H9 (cell line): ENCODE data around the gene PAMR1. TPM values are rescaled to one million over a fixed set of nuclear protein-coding genes. Genes with fewer than 3 reads are reported as not detected.

Experiments
- DNase-seq: peaks from one replicate; pipeline ENCODE4 v3.0.0-alpha.2; 2017
- H2AFZ ChIP-seq: one replicate; pipeline ENCODE4 v1.6.1; 2013; ENCODE audit warnings: mild to moderate bottlenecking, low read length, control low read depth, moderate library complexity
- H2AK5ac ChIP-seq: 2 replicates; pipeline ENCODE4 v1.6.1; 2013; ENCODE audit warnings: low read length, control low read depth, mixed read lengths; ENCODE audit not compliant: insufficient read length
- H2BK120ac ChIP-seq: one replicate; pipeline ENCODE4 v1.6.1; 2013; ENCODE audit warnings: low read depth, mild to moderate bottlenecking, low read length, control low read depth, inconsistent platforms; ENCODE audit not compliant: poor library complexity, severe bottlenecking
- H2BK12ac ChIP-seq: 2 replicates; pipeline ENCODE4 v1.6.1; 2013; ENCODE audit warnings: low read length, control low read depth, mixed read lengths, low read depth; ENCODE audit not compliant: insufficient read length
- H2BK15ac ChIP-seq: 2 replicates; pipeline ENCODE4 v1.6.1; 2013; ENCODE audit warnings: low read depth, low read length, control low read depth
- H2BK20ac ChIP-seq: one replicate; pipeline ENCODE4 v1.6.1; 2013; ENCODE audit warnings: low read depth, mild to moderate bottlenecking, low read length, control low read depth, inconsistent platforms; ENCODE audit not compliant: poor library complexity, severe bottlenecking
- H2BK5ac ChIP-seq: 2 replicates; pipeline ENCODE4 v1.6.1; 2013; ENCODE audit warnings: low read length, control low read depth, mixed read lengths; ENCODE audit not compliant: insufficient read length
- H3K14ac ChIP-seq: 2 replicates; pipeline ENCODE4 v1.6.1; 2013; ENCODE audit warnings: low read length, control low read depth; ENCODE audit not compliant: insufficient read depth
- H3K18ac ChIP-seq: 2 replicates; pipeline ENCODE4 v1.6.1; 2013; ENCODE audit warnings: low read depth, mild to moderate bottlenecking, mixed read lengths, low read length, control low read depth; ENCODE audit not compliant: insufficient read length
- H3K23ac ChIP-seq: 2 replicates; pipeline ENCODE4 v1.6.1; 2013; ENCODE audit warnings: low read length, control low read depth, mixed read lengths, low read depth; ENCODE audit not compliant: insufficient read length
- H3K23me2 ChIP-seq: 2 replicates; pipeline ENCODE4 v1.6.1; 2013; ENCODE audit warnings: low read depth, mild to moderate bottlenecking, mixed read lengths, low read length, control low read depth; ENCODE audit not compliant: insufficient read length, poor library complexity, severe bottlenecking
- H3K27ac ChIP-seq: 2 replicates; pipeline ENCODE4 v1.5.1; 2013; ENCODE audit warnings: low read length, control low read depth, mixed read lengths, low read depth; ENCODE audit not compliant: insufficient read length
- H3K27me3 ChIP-seq: 2 replicates; pipeline ENCODE4 v1.6.1; 2013; ENCODE audit warnings: low read length, control low read depth, inconsistent platforms; ENCODE audit not compliant: insufficient read depth
- H3K4ac ChIP-seq: 2 replicates; pipeline ENCODE4 v1.6.1; 2013; ENCODE audit warnings: low read depth, mild to moderate bottlenecking, control low read depth, inconsistent platforms, low read length, moderate library complexity
- H3K4me1 ChIP-seq: 2 replicates; pipeline ENCODE4 v1.6.1; 2013; ENCODE audit warnings: low read length, control low read depth, inconsistent platforms; ENCODE audit not compliant: insufficient read depth
- H3K4me2 ChIP-seq: 2 replicates; pipeline ENCODE4 v1.6.1; 2013; ENCODE audit warnings: low read length, control low read depth, mixed read lengths; ENCODE audit not compliant: insufficient read length, insufficient read depth
- H3K56ac ChIP-seq: 2 replicates; pipeline ENCODE4 v1.6.1; 2013; ENCODE audit warnings: low read depth, mild to moderate bottlenecking, mixed read lengths, low read length, control low read depth; ENCODE audit not compliant: insufficient read length
- H3K79me1 ChIP-seq: 2 replicates; pipeline ENCODE4 v1.6.1; 2013; ENCODE audit warnings: low read depth, mild to moderate bottlenecking, moderate library complexity, low read length, control low read depth, inconsistent platforms; ENCODE audit not compliant: insufficient read depth, poor library complexity, severe bottlenecking
- H3K79me2 ChIP-seq: 2 replicates; pipeline ENCODE4 v1.6.1; 2013; ENCODE audit warnings: low read length, control low read depth, inconsistent platforms; ENCODE audit not compliant: insufficient read depth
- H3K9ac ChIP-seq: 2 replicates; pipeline ENCODE4 v1.6.1; 2013; ENCODE audit warnings: low read length, control low read depth, mixed read lengths; ENCODE audit not compliant: insufficient read length; ENCODE audit errors: extremely low read depth
- H3K9me3 ChIP-seq: one replicate; pipeline ENCODE4 v1.6.1; 2013; ENCODE audit warnings: low read depth, low read length, inconsistent platforms; ENCODE audit not compliant: control insufficient read depth
- H3T11ph ChIP-seq: one replicate; pipeline ENCODE4 v1.6.1; 2013; ENCODE audit warnings: mild to moderate bottlenecking, low read length, control low read depth, inconsistent platforms
- H4K20me1 ChIP-seq: one replicate; pipeline ENCODE4 v1.6.1; 2013; ENCODE audit not compliant: control insufficient read depth, insufficient read length, insufficient read depth
- H4K5ac ChIP-seq: 2 replicates; pipeline ENCODE4 v1.6.1; 2013; ENCODE audit warnings: low read depth, mild to moderate bottlenecking, mixed read lengths, low read length, control low read depth; ENCODE audit not compliant: insufficient read length
- H4K8ac ChIP-seq: replicated peaks from 2 replicates; pipeline ENCODE4 v1.6.1; 2013; ENCODE audit warnings: low read length, control low read depth, mixed read lengths, low read depth; ENCODE audit not compliant: insufficient read length
- H4K91ac ChIP-seq: 2 replicates; pipeline ENCODE4 v1.6.1; 2013; ENCODE audit warnings: low read depth, mild to moderate bottlenecking, moderate library complexity, mixed read lengths, low read length, control low read depth; ENCODE audit not compliant: insufficient read length
- H3K27ac Mint-ChIP-seq, 3 experiments: 2 replicates in 2 of 3; 3 replicates in 1 of 3; pipeline ENCODE4 v1.8.0; 2020 to 2021; ENCODE audit warnings: mixed read lengths in 3 of 3, mild to moderate bottlenecking in 1 of 3, moderate library complexity in 1 of 3
- H3K27me3 Mint-ChIP-seq: 2 replicates; pipeline ENCODE4 v1.8.0; 2021; ENCODE audit warnings: low read depth, mild to moderate bottlenecking, moderate library complexity, mixed read lengths
- H3K36me3 Mint-ChIP-seq, 3 experiments: 2 replicates in 2 of 3; 3 replicates in 1 of 3; pipeline ENCODE4 v1.8.0; 2020 to 2021; ENCODE audit warnings: low read depth in 3 of 3, mixed read lengths in 3 of 3; ENCODE audit not compliant: insufficient read depth in 1 of 3
- H3K4me1 Mint-ChIP-seq, 2 experiments: 2 replicates each; pipeline ENCODE4 v1.8.0; 2020; ENCODE audit warnings: mixed read lengths in 2 of 2
- H3K4me3 Mint-ChIP-seq, 2 experiments: 2 replicates in 1 of 2; 3 replicates in 1 of 2; pipeline ENCODE4 v1.8.0; 2020 to 2021; ENCODE audit warnings: mild to moderate bottlenecking in 2 of 2, mixed read lengths in 2 of 2, moderate library complexity in 1 of 2
- H3K9me3 Mint-ChIP-seq, 2 experiments: 2 replicates in 1 of 2; 3 replicates in 1 of 2; pipeline ENCODE4 v1.8.0; 2020; ENCODE audit warnings: mild to moderate bottlenecking in 2 of 2, mixed read lengths in 2 of 2, moderate library complexity in 1 of 2
- WGBS: extraction: QIAGEN DNeasy Blood & Tissue Kit; methylation state at CpG from one replicate; pipeline ENCODE4 v1.1.7; 2013; ENCODE audit warnings: missing lambda C conversion rate, low lambda C conversion rate, mixed read lengths; ENCODE audit not compliant: insufficient read length; ENCODE audit errors: extremely low coverage; 5-methylcytosine and 5-hydroxymethylcytosine counted together
- total RNA-seq: library from RNA; stranded (reverse); gene quantifications from 2 replicates; pipeline ENCODE4 v1.2.1, GENCODE V29; 2021
- TF ChIP-seq, protein P1 (sequence below): fragments of 200-600 bp; sonication (generic); conservative IDR thresholded peaks from 3 replicates; pipeline ENCODE4 v1.8.0; 2021; ENCODE audit warnings: antibody characterized with exemption, mild to moderate bottlenecking

Gene PAMR1
- total RNA-seq, 1 experiment from 2014 or later = 2.4 TPM

DNA sequence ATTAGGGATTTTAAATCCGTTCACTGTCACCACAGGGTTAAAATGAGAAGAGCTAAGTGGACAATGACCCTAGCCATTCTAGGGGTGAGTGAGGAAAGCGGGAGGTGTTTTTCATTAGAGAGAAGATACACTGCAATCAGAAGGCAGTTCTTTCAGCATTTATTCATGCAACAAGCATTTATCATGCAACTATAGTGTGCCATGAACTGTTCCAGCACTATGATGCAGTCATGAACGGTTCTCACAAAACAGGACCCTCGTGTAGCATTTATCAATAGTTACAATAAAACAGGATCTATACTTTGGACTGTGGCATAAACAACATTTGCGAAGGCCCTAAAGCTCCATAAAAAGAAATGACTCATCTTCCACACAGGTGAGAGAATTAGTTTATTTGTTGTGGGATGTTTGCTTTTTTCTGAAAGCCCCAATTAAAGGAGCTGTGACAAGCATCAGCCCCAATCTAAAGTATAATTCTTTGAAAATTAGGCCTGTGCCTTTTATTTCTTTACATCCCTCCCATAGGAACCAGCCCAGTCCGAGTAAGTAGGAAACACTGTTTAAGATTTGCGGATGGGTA is 51.5 kb downstream of the PAMR1 start:
- no peak overlapping the region for H3K27ac ChIP-seq
- H3K79me2 ChIP-seq = no peaks in the 10 kb centered on the region
- H3K4me2 ChIP-seq = no peak overlapping the region
- H3K4ac ChIP-seq = no peak overlapping the region
- H2BK120ac ChIP-seq = no peak overlapping the region
- H3K18ac ChIP-seq = no peak overlapping the region
- TF ChIP-seq, protein P1, sequence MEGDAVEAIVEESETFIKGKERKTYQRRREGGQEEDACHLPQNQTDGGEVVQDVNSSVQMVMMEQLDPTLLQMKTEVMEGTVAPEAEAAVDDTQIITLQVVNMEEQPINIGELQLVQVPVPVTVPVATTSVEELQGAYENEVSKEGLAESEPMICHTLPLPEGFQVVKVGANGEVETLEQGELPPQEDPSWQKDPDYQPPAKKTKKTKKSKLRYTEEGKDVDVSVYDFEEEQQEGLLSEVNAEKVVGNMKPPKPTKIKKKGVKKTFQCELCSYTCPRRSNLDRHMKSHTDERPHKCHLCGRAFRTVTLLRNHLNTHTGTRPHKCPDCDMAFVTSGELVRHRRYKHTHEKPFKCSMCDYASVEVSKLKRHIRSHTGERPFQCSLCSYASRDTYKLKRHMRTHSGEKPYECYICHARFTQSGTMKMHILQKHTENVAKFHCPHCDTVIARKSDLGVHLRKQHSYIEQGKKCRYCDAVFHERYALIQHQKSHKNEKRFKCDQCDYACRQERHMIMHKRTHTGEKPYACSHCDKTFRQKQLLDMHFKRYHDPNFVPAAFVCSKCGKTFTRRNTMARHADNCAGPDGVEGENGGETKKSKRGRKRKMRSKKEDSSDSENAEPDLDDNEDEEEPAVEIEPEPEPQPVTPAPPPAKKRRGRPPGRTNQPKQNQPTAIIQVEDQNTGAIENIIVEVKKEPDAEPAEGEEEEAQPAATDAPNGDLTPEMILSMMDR = no peak
- peaks cover 16 to 20% of the 10 kb centered on the region in 2 experiments for H3K4me1 Mint-ChIP-seq
- no peak overlapping the region for H3K27ac Mint-ChIP-seq
- no peak overlapping the region for H2BK15ac ChIP-seq
- no peak overlapping the region for H2AK5ac ChIP-seq
- DNase-seq = no peak
- H3K9ac ChIP-seq = no peak overlapping the region
- no peak overlapping the region for H4K8ac ChIP-seq
- peaks cover 5% of the 10 kb centered on the region for H3K27me3 Mint-ChIP-seq
- H3K9me3 ChIP-seq = no peaks in the 10 kb centered on the region
- H2BK12ac ChIP-seq = no peak overlapping the region
- H3K14ac ChIP-seq = no peak overlapping the region
- H3K79me1 ChIP-seq = no peaks in the 10 kb centered on the region
- H3K36me3 Mint-ChIP-seq = no peaks in the 10 kb centered on the region; a peak in 2 of 7 replicates
- no peak overlapping the region for H3K56ac ChIP-seq
- H3K27me3 ChIP-seq = no peaks in the 10 kb centered on the region
- WGBS = no CpG with 5 or more reads among the region's 7 CpGs
- no peak overlapping the region for H3K4me3 Mint-ChIP-seq
- no peak overlapping the region for H2BK5ac ChIP-seq
- H2AFZ ChIP-seq = no peak overlapping the region
- no peak overlapping the region for H4K91ac ChIP-seq
- no peak overlapping the region for H3K23ac ChIP-seq
- no peaks in the 10 kb centered on the region for H4K20me1 ChIP-seq
- no peak overlapping the region for H2BK20ac ChIP-seq
- H3K9me3 Mint-ChIP-seq = peaks cover 0 to 2% of the 10 kb centered on the region in 2 experiments; a peak in 1 of 5 replicates
- peaks cover 5% of the 10 kb centered on the region; the same call in 1 of the 2 replicates for H3K4me1 ChIP-seq
- H3K23me2 ChIP-seq = no peaks in the 10 kb centered on the region
- H4K5ac ChIP-seq = no peak overlapping the region
- no peak overlapping the region for H3T11ph ChIP-seq
